HG02938 (cell line): Measurements from ENCODE around the gene MPRIP.

Experiments
- ATAC-seq: cut with Tn5 transposase; IDR thresholded peaks from one replicate; pipeline ENCODE4 v1.9.1; 2021; ENCODE audit warnings: mild to moderate bottlenecking, moderate library complexity; ENCODE audit not compliant: unreplicated experiment

The MPRIP gene

DNA sequence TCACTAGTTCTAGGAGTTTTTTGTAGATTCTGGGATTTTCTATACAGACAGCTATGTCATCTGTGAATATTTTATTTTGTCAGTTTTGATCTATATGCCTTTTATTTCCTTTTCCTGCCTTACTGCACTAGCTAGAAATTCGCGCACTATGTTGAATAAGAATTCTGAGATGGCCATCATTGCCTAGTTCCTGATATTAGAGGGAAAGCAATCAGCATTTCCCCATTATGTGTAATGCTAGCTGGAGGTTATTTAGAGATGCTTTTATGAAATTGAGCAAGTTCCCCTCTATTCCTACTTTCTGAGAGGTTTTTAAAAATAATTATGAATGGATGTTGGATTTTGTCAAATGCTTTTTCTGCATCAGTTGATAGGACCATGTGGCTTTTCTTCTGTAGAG is 23.8 kb downstream of the MPRIP start:
- no peak for ATAC-seq

DNA sequence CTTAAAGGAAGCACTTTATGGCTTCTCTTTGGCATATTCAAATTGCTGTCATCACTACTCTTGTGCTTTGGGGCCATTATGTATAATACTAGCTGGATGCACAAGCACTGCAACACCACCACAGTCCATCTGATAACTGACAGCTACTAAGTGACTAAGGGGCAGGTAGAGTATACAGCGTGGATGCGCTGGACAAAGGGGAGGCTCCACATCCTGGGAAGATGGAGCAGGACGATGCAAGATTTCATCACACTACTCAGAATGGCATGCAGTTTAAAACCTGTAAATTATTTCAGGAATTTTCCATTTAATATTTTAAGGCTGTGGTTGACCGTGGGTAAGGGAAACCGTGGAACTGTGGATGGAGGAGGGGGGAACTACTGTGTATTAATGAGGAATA is 25.0 kb downstream of the MPRIP start:
- no peak for ATAC-seq

DNA sequence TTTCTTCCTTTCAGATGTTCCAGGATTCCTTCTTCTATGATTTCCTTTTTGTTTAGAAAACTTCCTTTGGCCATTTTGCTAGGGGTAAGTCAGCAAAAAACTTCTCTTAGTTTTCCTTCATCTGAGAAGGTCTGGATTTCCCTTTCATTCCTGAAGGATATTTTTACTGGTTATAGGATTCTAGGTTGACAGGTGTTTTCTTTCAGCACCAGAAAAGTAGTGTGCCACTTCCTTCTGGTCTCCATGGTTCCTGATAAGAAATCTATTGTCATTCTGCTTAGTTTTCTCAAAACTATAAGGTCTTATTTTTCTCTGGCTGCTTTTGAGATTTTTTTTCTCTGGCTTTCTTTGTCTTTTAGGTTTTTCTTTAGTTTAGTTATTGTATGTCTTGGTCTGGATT is 27.6 kb downstream of the MPRIP start:
- no peak for ATAC-seq

DNA sequence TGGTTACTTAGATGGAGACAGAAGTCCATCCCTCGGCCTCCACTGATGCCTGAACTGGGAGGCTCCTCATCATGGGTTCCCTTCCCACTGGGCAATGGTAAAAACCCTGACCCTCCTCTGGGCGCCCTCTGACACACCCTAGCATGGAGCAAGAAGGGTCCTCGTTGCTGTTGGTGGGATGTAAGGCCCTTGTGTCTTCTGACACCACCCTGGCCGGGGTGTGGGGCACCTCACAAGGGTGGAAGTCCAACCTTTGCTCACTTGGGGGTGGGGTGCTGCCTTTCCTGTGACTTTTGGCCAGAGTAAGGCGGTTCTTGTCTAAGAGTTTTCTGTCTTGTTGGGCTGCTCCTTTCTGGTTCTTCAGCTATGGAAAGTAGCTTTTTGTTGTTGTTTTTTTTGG is 28.7 kb downstream of the MPRIP start:
- ATAC-seq: no peak

DNA sequence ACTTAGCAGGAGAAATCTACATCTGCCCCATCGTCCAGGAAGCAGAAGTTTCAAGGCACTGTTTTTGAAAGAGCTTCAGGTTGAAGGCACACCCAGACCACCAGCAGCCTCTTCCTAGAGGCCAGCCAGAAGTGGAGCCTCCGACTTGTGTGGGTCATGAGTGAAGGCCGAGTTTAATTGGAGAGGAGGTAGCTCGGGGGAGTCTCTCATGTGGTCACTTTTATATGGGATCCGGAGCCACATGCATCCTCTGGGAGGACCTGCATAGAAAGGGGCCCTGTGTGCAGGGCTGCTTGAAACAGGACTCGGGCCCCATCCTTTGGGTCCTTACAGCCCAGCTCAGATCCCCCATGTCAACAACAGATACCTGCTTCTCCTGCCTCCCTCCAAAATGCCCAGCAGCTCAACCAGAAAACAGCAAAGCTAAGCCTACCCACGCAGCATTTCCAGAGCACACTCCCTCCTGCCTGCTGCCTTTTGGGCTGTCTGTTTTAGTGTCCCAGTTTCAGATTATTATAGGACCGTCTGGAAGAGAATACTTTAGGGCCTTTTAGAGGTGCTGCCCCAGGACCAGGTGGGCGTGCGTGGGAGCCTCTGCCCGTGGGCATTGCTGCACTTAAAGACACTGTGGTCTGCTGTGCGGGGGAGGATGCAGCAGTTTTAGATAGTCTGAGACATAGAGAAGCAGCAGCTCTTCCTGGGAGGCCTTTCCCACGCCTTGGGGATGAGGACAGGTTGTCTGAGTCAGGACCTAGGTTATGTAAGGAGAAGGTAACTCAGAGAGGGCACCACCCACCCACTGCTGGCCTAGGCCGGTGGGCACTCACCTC is 29.5 kb downstream of the MPRIP start:
- ATAC-seq: no peak

DNA sequence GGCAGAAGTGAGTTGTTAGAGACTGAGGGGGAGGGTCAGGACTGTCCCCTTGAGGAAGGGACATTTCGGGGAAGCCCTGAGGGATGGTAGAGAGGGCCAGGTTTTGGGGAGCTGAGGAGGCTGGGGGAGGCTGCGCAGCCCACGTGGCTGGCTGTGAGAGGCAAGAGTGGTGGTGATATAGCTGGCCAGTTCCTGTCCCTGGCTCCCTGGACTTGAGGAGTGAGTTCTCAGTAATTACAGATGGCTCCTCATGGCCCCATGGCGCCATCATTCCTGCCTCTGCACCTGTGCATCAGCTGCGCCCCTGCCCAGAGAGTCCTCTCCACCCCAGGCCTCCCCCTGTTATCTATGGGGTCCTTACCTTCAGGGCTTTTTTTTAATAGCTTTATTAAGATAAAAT is 30.3 kb downstream of the MPRIP start:
- no peak for ATAC-seq

DNA sequence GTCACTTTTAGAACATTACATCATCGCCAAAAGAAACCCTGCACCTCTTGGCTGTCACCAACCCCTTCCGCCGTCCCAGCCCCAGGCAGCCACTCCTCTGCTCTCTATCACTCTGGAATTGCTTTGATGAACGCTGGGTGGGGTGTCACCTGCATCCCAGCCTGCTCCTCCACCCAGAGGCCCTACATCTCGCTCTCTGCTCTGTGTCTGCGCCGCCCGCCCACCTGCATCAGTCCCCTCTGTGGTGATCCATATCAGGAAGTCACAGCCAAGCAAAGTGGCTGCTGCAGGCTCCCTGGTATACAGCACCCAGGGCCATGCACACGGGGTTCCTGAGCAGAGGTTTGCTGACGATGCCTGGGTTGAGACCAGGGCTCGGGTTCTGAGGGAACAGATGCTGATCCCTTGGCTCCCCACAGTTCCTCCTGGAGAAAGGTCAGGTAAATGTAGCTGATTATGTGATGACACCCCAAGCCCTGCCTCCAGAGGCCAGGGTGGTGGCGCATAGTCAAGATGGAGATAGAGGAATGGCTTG is 30.8 kb downstream of the MPRIP start:
- no peak for ATAC-seq

DNA sequence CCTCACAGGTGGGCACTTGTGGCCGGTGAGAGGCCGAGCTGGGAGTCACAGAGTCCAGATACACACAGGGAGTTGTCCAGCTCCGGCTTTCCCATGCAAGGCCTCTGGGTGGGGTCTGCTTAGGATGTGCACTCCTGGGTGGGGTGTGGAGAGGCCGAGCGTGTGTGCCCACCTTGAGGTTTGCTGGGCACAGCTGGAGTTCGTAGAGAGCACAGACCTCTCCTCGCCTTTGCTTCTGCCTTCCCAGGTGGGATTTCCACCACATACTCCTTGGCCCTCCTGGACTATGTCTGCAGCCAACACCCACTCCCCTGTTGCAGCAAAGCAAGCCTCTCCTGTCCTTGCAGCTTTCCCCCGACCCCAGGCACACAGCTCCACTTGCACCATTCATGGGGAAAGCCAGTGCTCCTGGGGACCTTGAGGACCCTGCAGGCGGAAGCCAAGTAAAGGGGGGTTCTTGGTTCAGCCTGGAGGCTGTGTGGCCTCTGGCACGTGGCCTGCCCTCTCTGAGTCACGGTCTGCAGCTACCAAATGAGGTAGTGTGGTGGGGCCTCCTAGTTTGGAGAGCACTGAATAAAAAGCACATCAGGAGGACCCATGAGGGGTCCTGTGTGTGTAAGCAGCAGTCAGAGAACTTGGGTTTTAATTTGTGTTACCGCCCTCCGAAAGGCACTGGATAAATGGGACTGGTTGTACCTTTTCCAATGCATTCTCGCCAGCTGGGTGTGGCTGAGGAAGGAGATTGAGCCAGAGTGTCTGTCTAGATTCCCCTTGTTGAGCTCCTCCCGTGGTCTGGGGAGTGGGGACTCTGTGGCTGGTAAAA is 31.5 kb downstream of the MPRIP start:
- no peak for ATAC-seq

DNA sequence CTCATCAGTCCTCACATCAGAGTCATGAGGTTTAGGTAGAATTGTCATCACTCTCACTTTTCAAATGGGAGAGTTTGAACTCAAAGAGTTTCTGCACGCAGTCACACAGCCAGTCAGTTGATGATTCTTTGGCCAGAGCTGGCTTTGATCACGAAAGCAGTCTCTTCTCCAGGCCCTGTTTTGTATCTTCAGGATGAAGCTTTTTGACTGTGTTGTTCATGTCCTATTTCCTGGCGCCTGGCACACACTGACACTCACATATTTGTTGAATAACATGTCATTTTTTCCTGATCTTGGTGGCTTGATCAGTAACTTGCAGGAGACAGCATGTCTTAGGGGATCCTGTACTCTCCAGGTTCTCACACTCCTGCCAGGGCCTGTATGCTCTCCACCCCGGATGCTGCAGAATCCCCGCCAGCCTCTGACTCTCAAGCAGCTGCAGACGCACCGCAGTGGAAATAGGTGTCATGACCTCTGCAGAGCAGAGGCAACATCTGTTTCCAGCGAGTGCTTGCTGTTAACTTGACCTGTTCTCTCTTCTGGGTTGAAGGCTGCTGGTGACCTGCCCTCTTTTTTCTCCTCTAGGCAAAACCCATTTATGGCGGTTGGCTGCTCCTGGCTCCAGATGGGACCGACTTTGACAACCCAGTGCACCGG is 33.0 kb downstream of the MPRIP start:
- no peak for ATAC-seq

DNA sequence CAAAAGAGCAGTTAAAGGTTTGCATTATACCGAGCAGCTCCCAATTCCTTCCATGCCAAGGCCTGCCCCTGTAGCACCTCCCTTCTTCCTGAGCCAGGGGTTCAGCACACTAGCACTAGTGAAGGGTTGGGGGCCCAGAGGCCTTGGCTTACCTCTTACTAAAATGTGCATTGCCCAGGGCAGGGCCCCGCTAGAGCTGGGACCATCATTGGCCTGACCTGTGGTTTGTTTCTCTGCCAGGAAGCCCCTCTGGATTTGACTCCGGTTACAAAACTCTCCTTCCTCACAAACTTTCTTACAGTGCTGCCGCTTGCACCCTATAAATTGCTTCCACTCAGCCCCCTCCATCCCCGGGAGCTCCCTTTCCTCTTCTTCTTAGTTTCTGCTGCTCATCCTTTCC is 33.8 kb downstream of the MPRIP start:
- no peak for ATAC-seq

DNA sequence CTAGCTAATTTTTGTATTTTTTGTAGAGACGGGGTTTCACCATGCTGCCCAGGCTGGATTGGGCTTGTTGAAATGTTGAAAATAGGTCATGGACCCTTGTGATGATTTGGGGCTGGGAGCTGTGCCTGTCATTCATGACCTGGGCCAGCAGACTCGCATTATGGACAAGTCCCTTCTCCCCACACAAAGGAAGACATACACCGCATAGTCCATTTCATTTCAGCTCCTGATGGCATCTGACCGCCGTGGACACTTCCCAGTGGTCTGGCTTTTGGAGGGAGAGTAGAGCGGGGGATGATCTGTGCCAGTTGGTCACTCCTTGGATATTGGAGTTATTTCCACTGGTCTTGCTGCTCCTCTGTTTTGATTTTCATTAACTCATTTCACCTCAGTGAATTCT is 34.8 kb downstream of the MPRIP start:
- no peak for ATAC-seq

DNA sequence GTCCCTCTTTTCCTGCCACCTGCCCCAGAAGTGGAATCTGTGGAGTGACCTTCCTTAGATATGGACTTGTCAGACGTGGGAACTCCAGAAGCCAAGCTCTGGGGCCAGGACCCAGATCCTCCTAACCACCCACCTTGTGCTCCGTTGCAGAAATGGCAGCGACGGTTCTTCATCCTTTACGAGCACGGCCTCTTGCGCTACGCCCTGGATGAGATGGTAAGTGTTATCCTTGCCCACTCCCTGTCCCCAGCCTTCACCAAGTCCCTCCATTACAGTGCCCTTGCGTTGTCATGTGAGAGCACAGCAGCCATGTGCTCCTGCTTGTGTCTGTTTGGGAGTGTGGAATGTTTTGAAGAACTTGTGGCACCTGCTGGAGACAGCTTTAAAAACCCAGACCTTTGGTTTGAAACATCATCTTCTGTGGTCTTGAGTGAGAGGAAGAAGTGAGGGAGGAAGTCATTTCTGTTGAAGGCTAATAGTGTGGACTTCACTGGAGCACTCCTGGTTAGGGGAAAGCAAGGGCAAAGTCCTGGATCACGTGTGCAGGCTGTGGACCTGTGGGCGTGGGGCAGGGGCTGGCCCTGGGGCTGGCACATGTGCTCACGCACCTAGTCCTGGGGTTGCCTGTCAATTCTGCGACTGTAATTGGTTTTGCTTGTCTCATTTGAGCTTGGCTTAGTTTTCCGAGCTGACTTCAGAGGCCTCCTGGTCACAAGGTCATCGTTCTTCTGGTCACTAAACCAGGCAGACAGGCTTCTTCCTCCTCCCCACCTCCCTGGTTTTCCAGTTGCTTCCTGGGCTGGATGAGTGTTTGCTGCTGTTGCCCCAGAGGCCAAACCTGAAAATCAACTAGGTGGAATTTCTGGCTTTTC is 35.8 kb downstream of the MPRIP start:
- no peak for ATAC-seq

DNA sequence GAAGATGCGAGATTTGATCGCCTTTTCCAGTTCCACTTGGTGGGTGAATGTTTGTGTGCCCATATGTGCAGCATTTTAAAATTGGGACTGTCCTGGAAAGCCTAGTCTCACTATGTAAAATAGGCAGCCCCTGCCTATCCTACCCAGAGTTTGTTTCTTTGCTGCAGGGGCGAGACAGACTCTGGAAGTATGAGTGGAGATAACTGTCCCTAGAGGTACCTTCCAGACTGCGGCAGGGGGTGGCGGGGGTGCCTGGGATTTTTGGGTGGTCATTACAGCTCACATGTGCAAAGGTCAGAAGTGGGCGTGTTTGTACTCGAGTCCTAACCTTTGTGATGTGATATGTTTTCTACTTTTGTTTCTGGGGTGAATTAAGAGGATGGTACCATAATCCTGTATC is 36.6 kb downstream of the MPRIP start:
- no peak for ATAC-seq

DNA sequence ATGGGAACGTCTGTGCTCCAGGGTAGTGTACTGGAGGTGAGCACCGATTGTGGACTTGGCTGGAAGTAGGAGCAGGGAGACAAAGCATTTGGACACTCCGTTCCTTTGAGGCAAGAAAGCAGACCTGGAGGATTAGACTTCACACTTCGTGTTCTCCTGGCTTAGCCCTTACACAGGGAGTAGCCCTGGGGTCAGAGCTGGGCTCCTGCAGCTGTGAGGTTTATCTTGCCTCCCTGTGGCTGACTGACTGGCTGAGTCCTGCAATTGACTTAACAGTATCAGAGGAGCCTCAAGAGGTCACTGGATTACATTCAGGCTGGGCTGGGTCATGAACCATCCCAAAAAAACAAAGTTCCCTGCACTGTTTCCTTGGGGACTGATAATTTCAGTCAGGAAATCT is 37.1 kb downstream of the MPRIP start:
- no peak for ATAC-seq

DNA sequence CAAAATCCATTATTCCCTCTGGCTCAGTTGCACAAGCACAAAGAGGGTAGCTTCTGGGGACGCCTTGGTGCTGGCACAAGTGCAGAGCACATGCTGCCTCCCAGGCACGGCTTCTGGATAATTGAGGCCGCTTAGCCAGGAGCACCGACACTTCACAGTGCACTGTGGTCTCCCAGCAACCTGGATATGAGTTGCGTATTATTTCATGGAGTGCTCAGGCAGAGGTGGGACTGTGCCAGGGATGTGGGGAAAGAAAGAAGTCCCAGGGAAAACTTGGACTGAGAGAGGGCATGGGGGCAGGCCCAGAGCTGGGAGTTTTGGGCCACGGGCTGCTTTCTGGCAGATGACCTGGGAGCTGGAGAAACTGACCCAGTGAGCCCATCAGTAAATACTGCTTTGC is 37.5 kb downstream of the MPRIP start:
- ATAC-seq: no peak

DNA sequence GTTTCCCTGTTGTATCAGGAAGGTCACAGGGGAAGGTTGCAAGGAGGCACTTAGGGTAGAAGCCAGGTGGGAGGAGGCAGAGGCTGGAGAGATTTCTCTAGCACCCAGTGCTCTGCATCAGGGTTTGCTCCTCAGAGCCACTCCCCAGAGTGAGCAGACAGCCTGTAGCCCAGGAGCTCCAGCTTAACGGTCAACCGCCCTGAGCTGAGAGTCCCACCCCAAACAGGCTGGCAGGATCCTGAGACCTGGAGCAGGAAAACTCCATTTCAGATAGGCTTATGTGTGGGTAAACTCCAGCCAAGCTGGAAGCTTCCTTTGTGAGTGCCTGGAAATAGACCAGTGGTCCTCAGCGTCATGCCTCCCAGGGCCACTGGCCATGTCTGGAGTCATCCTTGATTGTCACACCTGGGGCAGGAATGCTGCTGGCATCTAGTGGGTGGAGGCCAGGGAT is 37.9 kb downstream of the MPRIP start:
- no peak for ATAC-seq

DNA sequence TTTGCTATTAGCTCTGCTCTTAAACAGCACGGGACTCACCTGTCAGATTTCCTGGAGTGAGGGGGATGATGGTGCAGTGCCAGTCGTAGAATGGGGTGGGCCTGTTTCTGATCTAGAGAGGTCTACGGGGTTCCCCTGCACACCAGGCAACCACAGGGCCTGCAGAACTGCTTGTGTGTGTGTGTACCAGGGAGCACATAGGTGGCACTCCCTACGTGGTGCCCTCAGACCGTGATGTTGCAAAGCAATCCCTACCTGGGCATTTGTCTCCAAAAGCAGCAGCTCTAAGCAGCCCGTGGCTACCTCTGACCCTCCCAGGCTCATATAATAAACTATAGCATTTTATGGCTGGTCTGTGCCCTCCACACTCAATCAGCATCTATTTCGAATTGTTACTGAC is 38.5 kb downstream of the MPRIP start:
- no peak for ATAC-seq

DNA sequence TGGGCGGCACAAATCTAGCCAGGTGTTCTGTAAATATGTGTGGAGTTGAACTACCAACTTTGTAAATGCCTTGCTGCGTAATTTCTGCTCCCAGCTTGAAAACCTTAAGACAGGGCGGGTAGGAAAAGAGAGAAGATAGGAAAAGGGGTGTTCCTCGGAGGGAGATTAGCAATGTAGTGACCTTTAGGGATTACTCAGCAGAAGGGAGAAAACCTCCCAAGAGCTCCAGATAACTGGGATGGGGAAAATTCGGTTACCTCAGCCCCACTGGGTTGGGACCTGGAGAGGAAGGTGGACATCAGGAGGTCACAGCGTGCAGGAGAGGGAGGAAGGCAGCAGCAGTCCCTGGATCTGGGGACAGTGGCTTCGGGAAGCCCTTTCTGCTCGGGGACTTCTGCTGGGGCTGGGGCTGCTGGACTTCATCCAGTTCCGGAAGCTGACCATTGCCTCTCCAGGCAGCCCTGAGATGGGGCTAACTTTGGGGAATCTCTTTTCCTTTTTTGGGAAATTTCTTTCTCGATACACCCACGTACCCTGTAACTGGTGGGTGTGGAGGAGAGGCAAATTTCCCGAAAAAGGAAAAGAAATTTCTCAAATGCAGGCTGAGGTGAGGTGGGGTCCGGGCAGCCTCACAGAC is 39.2 kb downstream of the MPRIP start:
- no peak for ATAC-seq

DNA sequence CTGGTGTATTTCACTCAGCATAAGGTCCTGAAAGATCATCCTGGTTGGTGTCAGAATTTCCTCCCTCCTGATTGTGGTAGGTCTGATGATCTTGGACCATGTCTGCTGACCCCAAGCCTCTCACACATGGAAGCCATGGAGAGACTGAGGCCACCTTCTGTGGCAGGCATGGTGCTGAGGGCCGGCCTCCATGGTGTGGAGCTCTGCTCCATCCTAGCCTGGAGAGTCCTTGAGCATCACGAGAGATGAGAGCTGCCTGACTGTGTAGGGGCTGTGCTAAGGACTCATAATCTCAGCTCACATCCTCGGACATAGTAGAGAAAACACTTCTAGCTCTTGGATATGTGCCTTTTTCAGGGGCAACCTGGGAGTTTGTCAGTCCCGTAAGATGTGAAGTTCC is 40.6 kb downstream of the MPRIP start:
- no peak for ATAC-seq

DNA sequence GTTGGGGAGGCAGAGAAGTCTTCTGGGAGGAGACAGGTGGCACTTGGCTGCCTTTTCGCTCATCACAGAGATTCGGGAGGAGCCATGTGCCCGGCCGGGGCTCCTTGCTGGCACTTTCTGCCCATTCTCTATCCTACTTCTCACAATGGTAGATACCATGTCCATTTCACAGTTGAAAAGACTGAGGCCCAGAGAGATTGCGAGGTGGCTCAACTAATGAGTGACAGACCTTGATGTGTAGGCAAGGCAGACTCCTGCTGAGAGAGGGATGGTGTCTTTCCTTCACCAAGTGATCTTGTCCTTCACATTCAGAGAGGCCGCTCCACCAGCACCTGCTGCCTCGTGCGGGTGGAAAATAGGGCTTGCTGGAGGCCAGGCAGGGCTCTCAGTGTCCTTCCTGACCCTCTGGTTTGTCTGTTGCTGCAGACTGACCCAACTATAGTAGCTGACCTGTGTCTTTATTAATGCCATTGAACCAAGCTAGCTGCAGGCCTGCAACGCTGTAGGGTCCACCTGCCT is 42.1 kb downstream of the MPRIP start:
- ATAC-seq: no peak
